HEK293 (cell line): ENCODE data around the gene NCSTN.

Experiments used
- CTCF ChIA-PET: fragments of 350-600 bp; formaldehyde crosslinking; extraction: SDS; loops from one replicate; lab custom pipeline; 2021; ENCODE audit warnings: antibody characterized with exemption; lab: Yijun Ruan, JAX
- POLR2A ChIA-PET: fragments of 300-600 bp; formaldehyde crosslinking; extraction: SDS; loops from one replicate; lab custom pipeline; 2020; ENCODE audit warnings: antibody characterized with exemption, inconsistent platforms; lab: Yijun Ruan, JAX
- H3K27ac ChIP-seq: fragments of 200-500 bp; sonication (Bioruptor generic); 2 replicates; pipeline ENCODE4 v1.5.1; 2014; ENCODE audit warnings: low read depth, low read length, control low read depth, inconsistent platforms; ENCODE audit errors: extremely low read depth
- H3K36me3 ChIP-seq, 2 experiments: fragments of 200-500 bp in 1 of 2; sonication (Bioruptor generic) in 1 of 2; 1 replicate in 1 of 2; 2 replicates in 1 of 2; pipeline ENCODE4 v1.5.1; 2014 to 2017; ENCODE audit warnings: inconsistent platforms in 2 of 2, low read length in 2 of 2; ENCODE audit not compliant: control insufficient read depth in 2 of 2, insufficient read depth in 1 of 2
- H3K4me1 ChIP-seq: fragments of 200-500 bp; sonication (Bioruptor generic); 2 replicates; pipeline ENCODE4 v1.5.1; 2014; ENCODE audit warnings: mild to moderate bottlenecking, low read length, inconsistent platforms; ENCODE audit not compliant: control insufficient read depth, insufficient read depth
- H3K4me3 ChIP-seq: 2 replicates; pipeline ENCODE4 v1.5.1; 2011; ENCODE audit warnings: low read depth, mild to moderate bottlenecking, control low read depth, low read length, moderate library complexity
- H3K9me3 ChIP-seq: fragments of 200-500 bp; sonication (Bioruptor generic); 2 replicates; pipeline ENCODE4 v1.5.1; 2014; ENCODE audit warnings: low read depth, low read length, inconsistent platforms; ENCODE audit not compliant: control insufficient read depth, insufficient read depth
- BCL11B ChIP-seq: fragments of 450-650 bp; formaldehyde crosslinking; IDR thresholded peaks from 2 replicates; pipeline ENCODE4 v1.5.1; 2016; ENCODE audit warnings: low read depth, missing biosample characterization, missing genetic modification characterization
- IKZF3 ChIP-seq: fragments of 450-650 bp; IDR thresholded peaks from 2 replicates; pipeline ENCODE4 v1.5.0; 2018; ENCODE audit warnings: missing biosample characterization, mild to moderate bottlenecking, missing genetic modification characterization, moderate library complexity
- OSR2 ChIP-seq: fragments of 450-650 bp; formaldehyde crosslinking; IDR thresholded peaks from 2 replicates; pipeline ENCODE4 v1.5.1; 2016; ENCODE audit warnings: missing biosample characterization, missing genetic modification characterization
- SCRT1 ChIP-seq: fragments of 450-650 bp; formaldehyde crosslinking; IDR thresholded peaks from 2 replicates; pipeline ENCODE4 v1.5.1; 2016; ENCODE audit warnings: missing biosample characterization, missing genetic modification characterization, borderline replicate concordance
- ZNF174 ChIP-seq: fragments of 450-650 bp; formaldehyde crosslinking; IDR thresholded peaks from 2 replicates; pipeline ENCODE4 v1.5.0; 2017; ENCODE audit warnings: missing biosample characterization, mild to moderate bottlenecking, missing genetic modification characterization
- ZNF211 ChIP-seq: fragments of 450-650 bp; formaldehyde crosslinking; IDR thresholded peaks from 2 replicates; pipeline ENCODE4 v1.5.1; 2016; ENCODE audit warnings: low read depth, missing biosample characterization, missing genetic modification characterization
- ZNF394 ChIP-seq: fragments of 450-650 bp; formaldehyde crosslinking; IDR thresholded peaks from 2 replicates; pipeline ENCODE4 v1.5.1; 2016; ENCODE audit warnings: missing biosample characterization, missing genetic modification characterization, mild to moderate bottlenecking, moderate library complexity, borderline replicate concordance
- ZNF416 ChIP-seq: fragments of 450-650 bp; formaldehyde crosslinking; IDR thresholded peaks from 2 replicates; pipeline ENCODE4 v1.5.1; 2016; ENCODE audit warnings: missing biosample characterization, missing genetic modification characterization
- ZNF426 ChIP-seq: fragments of 450-650 bp; formaldehyde crosslinking; IDR thresholded peaks from 2 replicates; pipeline ENCODE4 v1.5.1; 2017; ENCODE audit warnings: missing biosample characterization, missing genetic modification characterization, mild to moderate bottlenecking, inconsistent platforms, moderate library complexity
- ZNF510 ChIP-seq: fragments of 450-650 bp; formaldehyde crosslinking; IDR thresholded peaks from 2 replicates; pipeline ENCODE4 v1.5.1; 2018; ENCODE audit warnings: mild to moderate bottlenecking, missing genetic modification characterization, missing biosample characterization; ENCODE audit not compliant: insufficient replicate concordance
- ZNF513 ChIP-seq: fragments of 450-650 bp; IDR thresholded peaks from 2 replicates; pipeline ENCODE4 v1.5.1; 2018; ENCODE audit warnings: missing biosample characterization, missing genetic modification characterization
- ZNF558 ChIP-seq: fragments of 450-650 bp; formaldehyde crosslinking; IDR thresholded peaks from 2 replicates; pipeline ENCODE4 v1.5.1; 2016; ENCODE audit warnings: missing biosample characterization, missing genetic modification characterization
- ZNF658 ChIP-seq: fragments of 450-650 bp; formaldehyde crosslinking; IDR thresholded peaks from 2 replicates; pipeline ENCODE4; 2016; ENCODE audit warnings: missing biosample characterization, missing genetic modification characterization
- ZNF670 ChIP-seq: fragments of 450-650 bp; formaldehyde crosslinking; IDR thresholded peaks from 2 replicates; pipeline ENCODE4 v1.5.1; 2016; ENCODE audit warnings: missing biosample characterization, missing genetic modification characterization, low read depth
- ZNF843 ChIP-seq: fragments of 450-650 bp; formaldehyde crosslinking; IDR thresholded peaks from 2 replicates; pipeline ENCODE4 v1.5.1; 2016; ENCODE audit warnings: missing biosample characterization, missing genetic modification characterization
- TF ChIP-seq, protein P1 (sequence below): fragments of 450-650 bp; formaldehyde crosslinking; IDR thresholded peaks from 2 replicates; pipeline ENCODE4 v1.5.1; 2016; ENCODE audit warnings: missing biosample characterization, missing genetic modification characterization, borderline replicate concordance
- TF ChIP-seq, protein P2 (sequence below): fragments of 450-650 bp; formaldehyde crosslinking; IDR thresholded peaks from 2 replicates; pipeline ENCODE4 v1.5.1; 2016; ENCODE audit warnings: missing biosample characterization, missing genetic modification characterization
- TF ChIP-seq, protein P3 (sequence below): fragments of 450-650 bp; formaldehyde crosslinking; IDR thresholded peaks from 2 replicates; pipeline ENCODE4 v1.5.1; 2016; ENCODE audit warnings: missing biosample characterization, missing genetic modification characterization

The NCSTN gene

DNA sequence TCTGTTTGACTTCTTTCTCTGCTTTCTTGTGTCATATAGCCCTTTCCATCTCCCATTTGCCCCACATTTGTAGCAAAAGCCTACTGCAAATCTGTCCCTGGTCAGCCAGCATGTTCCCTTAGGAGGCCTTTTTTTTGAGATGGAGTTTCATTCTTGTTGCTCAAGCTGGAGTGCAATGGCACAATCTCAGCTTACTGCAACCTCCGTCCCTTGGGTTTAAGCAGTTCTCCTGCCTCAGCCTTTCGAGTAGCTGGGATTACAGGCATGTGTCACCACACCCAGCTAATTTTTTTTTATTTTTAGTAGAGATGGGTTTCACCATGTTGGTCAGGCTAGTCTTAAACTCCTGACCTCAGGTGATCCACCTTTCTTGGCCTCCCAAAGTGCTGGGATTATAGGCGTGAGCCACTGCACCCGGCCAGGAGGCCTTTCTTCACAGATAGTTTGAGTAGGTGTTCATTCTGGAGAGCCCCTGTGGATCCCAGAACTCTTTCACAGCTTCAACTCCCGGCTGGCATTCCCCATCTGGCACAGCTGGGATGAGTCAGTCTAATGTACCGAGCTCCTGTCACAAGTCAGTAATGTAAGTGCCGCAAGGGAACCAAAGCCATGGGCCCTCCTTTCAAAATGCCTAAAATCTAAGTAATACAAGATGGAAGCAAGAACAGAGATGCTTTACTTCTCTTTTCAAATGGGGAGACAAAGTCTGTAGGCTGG lies 14.3 kb downstream of the NCSTN start:
- TF ChIP-seq BCL11B (tag by site-specific recombination) (no peak), OSR2 (tag by site-specific recombination) (no peak), ZNF510 (no peak), SCRT1 (no peak), ZNF174 (no peak), IKZF3 (tag by site-specific recombination) (no peak), ZNF211 (no peak), ZNF670 (tag by site-specific recombination) (no peak), ZNF416 (no peak), ZNF558 (tag by site-specific recombination) (no peak), ZNF843 (tag by site-specific recombination) (no peak), ZNF426 (tag by site-specific recombination) (no peak), ZNF658 (tag by site-specific recombination) (no peak), ZNF513 (tag by site-specific recombination) (no peak), ZNF394 (tag by site-specific recombination) (no peak)
- TF ChIP-seq, protein P1, sequence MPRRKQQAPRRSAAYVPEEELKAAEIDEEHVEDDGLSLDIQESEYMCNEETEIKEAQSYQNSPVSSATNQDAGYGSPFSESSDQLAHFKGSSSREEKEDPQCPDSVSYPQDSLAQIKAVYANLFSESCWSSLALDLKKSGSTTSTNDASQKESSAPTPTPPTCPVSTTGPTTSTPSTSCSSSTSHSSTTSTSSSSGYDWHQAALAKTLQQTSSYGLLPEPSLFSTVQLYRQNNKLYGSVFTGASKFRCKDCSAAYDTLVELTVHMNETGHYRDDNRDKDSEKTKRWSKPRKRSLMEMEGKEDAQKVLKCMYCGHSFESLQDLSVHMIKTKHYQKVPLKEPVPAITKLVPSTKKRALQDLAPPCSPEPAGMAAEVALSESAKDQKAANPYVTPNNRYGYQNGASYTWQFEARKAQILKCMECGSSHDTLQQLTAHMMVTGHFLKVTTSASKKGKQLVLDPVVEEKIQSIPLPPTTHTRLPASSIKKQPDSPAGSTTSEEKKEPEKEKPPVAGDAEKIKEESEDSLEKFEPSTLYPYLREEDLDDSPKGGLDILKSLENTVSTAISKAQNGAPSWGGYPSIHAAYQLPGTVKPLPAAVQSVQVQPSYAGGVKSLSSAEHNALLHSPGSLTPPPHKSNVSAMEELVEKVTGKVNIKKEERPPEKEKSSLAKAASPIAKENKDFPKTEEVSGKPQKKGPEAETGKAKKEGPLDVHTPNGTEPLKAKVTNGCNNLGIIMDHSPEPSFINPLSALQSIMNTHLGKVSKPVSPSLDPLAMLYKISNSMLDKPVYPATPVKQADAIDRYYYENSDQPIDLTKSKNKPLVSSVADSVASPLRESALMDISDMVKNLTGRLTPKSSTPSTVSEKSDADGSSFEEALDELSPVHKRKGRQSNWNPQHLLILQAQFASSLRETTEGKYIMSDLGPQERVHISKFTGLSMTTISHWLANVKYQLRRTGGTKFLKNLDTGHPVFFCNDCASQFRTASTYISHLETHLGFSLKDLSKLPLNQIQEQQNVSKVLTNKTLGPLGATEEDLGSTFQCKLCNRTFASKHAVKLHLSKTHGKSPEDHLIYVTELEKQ: no peak
- TF ChIP-seq, protein P2, sequence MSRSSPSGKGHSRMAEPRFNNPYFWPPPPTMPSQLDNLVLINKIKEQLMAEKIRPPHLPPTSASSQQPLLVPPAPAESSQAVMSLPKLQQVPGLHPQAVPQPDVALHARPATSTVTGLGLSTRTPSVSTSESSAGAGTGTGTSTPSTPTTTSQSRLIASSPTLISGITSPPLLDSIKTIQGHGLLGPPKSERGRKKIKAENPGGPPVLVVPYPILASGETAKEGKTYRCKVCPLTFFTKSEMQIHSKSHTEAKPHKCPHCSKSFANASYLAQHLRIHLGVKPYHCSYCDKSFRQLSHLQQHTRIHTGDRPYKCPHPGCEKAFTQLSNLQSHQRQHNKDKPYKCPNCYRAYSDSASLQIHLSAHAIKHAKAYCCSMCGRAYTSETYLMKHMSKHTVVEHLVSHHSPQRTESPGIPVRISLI: no peak
- TF ChIP-seq, protein P3, sequence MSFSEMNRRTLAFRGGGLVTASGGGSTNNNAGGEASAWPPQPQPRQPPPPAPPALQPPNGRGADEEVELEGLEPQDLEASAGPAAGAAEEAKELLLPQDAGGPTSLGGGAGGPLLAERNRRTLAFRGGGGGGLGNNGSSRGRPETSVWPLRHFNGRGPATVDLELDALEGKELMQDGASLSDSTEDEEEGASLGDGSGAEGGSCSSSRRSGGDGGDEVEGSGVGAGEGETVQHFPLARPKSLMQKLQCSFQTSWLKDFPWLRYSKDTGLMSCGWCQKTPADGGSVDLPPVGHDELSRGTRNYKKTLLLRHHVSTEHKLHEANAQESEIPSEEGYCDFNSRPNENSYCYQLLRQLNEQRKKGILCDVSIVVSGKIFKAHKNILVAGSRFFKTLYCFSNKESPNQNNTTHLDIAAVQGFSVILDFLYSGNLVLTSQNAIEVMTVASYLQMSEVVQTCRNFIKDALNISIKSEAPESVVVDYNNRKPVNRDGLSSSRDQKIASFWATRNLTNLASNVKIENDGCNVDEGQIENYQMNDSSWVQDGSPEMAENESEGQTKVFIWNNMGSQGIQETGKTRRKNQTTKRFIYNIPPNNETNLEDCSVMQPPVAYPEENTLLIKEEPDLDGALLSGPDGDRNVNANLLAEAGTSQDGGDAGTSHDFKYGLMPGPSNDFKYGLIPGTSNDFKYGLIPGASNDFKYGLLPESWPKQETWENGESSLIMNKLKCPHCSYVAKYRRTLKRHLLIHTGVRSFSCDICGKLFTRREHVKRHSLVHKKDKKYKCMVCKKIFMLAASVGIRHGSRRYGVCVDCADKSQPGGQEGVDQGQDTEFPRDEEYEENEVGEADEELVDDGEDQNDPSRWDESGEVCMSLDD (tag by site-specific recombination): no peak
- H3K27ac ChIP-seq: no peak overlapping the region
- no peak overlapping the region for H3K4me3 ChIP-seq
- H3K9me3 ChIP-seq: no peaks in the 10 kb centered on the region
- CTCF ChIA-PET: interaction anchor here (1.0 to 9.3 kb wide), 2 partner anchors 11 to 20 kb away, joined by 3 to 175 read pairs; no protein-coding TSS in a partner anchor
- peaks cover 28 to 80% of the 10 kb centered on the region in 2 experiments for H3K36me3 ChIP-seq
- POLR2A ChIA-PET: no interaction called here
- H3K4me1 ChIP-seq: 0 out of 2 replicates have a peak, but pooled peaks cover 2% of the 10 kb centered on the region
